GM19467 (cell line): ENCODE results near the gene CHD8.
"Not testable (repeated sequence)": the region's sequence is repeated elsewhere in the genome, so short reads cannot be mapped to it uniquely, and the experiment has no call there.

ENCODE experiments used
- ATAC-seq: cut with Tn5 transposase; IDR thresholded peaks from one replicate; pipeline ENCODE4 v1.9.1; 2021; ENCODE audit warnings: mild to moderate bottlenecking, moderate library complexity; ENCODE audit not compliant: unreplicated experiment

Gene CHD8

DNA sequence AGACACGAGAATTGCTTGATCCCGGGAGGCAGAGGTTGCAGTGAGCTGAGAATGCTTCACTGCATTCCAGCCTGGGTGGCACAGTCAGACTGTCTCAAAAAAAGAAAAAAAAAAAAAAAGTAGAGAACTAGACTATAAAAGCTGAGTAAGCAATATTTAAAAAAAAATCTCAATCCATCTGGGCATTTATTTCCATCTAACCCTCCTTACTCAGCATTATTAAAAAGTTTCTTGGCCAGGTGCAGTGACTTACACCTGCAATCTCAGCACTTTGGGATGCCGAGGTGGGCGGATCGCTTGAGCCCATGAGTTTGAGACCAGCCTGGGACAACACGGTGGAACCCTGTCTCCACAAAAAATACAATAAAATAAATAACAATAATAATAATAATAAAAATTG is 76.6 kb downstream of the CHD8 start:
- ATAC-seq = no peak

DNA sequence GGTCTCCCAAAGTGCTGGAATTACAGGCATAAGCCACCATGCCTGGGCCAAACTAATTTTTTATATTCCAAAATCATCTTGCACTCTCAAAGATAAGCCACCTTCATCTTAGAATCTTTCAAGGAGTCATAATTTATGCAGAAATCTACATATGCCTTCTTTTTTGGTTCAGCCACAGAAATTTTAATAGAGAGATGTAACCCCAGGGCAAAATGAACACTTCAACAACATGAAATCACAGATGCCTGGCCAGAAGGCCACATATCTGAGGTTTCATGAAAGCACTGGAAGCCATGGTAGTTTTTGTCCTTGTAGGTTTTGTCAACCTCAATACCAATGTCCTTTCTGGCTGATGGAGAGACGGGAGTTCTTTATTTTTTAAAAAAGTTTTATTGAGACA is 81.9 kb downstream of the CHD8 start:
- no peak for ATAC-seq

DNA sequence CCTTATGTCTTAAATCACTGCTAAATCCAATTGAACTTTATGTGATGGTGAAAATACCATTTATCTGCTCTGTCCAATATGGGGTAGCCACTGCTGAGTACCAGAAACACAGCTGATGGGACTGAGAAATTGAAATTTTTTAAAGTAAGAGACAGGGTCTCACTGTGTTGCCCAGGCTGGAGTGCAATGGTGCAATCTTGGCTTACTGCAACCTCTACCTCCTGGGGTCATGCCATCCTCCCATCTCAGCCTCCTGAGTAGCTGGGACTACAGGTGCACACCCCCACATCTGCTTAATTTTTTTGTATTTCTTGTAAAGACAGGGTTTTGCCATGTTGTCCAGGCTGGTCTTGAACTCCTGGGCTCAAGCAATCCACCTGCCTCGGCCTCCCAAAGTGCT is 83.1 kb downstream of the CHD8 start:
- not testable (repeated sequence) for ATAC-seq

DNA sequence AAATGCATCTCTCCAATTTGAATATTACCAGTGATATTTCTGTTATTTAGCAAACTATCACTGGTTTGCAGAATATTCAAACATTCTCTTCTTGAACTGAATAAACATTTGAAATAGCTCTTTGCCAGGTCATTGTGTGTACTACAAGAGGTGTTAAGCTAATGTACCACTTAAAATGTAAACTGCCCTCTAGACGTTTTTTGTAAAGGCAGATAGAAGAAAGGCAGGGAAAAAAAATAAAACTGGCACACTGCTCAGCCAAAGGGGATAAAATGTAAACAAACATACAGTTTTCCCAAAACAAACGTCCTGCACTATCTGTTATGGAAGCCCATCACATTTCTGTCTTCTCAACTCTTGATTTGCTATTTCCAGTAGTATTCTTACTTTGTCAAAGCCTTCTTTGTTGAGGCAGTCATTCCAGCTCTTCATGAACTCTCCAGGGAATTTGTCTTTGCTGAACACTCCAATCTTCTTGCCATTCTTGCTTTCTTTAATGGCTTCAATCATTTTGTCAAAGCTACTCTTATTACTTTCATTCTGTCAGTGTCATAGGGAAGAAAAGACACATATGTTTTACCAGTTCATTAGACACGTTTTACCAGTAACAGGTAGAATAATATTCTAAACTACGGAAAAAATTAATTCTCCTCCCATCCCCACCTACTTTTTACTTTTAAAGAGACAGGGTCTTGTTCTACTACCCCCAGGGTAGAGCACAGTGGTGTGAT is 85.8 kb downstream of the CHD8 start:
- ATAC-seq = no peak

DNA sequence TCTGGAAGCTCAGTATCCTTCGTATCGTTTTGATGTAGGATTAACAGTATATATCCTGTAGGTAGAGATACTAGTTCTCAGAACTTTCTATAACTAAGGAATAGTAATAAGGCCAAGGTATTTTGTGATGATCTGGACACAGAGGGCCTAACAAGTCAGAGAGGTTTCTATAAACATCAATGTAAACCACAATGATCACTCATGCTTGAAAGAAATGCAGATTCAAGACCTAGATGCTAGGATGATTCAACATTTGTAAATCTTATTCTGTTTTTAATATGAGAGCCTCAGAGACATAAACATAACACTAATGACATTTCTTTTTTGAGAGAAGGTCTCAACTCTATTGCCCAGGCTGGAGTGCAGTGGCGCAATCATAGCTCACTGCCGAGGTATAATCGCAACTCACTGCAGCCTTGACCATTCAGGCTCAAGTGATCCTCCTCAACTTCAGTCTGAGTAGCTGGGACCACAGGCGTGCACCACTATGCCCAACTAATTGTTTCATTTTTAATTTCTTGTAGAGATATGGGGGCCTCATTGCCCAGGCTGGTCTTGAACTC is 88.3 kb downstream of the CHD8 start:
- no peak for ATAC-seq

DNA sequence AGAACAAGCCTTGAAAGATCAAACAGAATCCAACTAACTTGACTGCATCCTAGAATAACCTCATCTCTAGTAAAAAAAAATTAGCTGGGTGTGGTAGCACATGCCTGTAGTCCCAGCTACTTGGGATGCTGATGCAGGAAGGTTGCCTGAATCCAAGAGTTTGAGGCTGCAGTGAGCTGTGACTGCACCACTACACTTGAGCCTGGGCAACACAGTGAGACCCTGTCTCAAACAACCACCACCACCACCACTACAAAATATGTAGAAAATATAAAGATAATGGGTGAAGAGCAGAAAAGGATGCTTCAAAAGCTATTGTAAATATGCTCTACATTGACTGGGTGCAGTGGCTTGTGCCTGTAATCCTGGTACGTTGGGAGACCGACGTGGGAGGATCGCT is 99.4 kb downstream of the CHD8 start:
- no peak for ATAC-seq

DNA sequence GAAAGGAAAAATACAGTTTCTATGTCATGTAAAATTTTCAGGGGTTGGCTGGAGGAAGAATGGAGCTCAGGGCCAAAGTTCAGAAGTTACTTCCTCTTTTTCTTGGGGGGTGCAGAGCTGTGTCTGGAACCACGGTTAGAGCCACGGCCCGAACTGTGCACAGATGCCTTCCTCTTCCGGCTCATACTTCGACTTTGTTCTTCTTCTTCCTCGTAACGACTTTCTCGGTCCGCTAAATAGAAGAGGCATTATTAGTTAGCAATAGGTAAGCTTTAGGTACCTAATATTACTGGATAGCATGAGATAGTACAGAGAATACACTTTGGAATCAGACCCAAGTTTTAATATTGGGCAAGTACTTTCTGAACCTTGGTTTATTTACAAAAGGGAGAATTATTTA is 103.3 kb downstream of the CHD8 start:
- no peak for ATAC-seq

DNA sequence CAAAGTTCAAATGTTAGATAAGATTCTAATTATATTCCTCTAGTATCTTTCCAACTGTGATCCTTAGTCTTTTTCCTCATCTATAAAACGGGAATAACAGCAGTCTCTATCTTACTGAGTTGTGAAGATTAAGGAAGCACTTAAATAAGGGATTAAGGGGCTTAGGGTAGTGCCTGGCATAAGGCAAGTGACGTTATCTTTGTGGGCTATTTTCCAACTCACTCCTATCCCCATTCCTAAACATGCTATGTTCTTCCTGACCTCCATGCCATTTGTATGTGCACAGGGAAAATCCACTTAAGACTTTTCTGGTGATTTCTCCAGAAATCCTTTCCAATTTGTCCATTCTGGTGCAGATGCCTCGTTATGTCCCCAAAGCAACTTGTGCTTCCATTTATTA is 105.4 kb downstream of the CHD8 start:
- ATAC-seq = no peak

DNA sequence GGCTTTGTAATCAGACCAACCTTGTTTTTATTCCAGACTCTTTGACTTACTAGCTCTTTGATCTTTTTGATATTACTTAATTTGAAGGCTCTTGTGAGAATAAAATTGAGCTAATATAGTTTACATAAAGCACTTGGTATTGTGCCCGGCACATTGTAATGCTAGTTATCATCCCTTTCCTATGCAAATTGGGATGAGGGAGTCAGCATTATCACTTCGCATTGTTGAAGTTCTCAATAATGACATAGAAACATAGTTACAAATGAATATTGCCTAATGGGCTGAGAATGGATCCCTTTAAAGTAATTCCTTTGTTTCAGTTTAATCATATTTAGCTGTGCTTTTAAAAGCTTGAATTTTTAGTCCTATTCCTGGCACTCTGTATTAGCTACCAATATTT is 108.7 kb downstream of the CHD8 start:
- no peak for ATAC-seq

DNA sequence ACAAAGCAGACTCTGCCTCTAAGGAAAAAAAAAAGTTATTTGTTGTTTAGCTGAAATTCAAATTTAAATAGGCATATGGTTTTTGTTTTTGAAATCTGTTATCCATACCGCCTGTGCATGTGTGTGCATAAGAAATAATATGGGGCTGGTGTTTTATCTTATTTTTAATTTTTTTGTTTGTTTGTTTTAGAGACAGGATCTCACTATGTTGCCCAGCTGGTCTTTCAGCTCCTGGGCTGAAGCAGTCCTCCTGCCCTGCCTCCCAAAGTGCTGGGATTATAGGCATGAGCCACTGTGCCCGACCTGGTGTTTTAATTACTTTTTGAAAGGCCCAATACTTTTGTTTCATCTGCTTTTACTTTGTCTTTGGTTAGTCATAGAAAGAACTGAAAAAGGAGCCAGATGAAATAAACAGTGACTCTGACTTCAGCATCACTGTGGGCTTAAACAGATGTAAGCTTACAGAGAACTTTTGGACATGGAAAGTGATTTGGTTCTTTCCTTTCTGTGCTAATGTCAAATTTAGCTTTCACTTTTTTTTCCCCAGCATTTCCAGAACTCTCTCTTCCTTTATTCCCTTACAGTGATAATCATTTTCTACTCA is 109.3 kb downstream of the CHD8 start:
- ATAC-seq = no peak

DNA sequence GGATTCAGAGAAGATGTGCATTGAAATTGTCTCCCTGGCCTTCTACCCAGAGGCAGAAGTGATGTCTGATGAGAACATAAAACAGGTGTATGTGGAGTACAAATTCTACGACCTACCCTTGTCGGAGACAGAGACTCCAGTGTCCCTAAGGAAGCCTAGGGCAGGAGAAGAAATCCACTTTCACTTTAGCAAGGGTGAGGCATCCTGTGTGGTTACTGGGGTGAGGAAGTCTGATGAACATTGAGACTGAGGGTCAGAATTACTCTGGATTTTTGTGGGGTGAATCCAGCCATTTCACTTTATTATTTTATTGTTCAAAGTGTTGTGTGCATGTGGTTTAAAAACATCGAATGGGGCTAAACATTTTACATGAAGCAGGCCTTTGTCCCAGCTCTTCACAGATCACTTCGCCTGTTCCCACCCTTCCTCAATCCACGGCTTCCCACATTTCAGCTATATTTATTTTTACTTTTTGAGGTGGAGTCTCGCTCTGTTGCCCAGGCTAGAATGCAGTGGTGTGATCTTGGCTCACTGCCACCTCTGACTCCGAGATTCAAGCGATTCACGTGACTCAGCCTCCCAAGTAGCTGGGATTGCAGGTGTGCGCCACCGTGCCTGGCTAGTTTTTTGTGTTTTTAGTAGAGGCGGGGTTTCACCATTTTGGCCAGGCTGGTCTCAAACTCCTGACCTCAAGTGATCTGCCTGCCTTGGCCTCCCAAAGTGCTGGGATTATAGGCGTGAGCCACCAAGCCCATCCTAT is 112.7 kb downstream of the CHD8 start:
- no peak for ATAC-seq
